ENCODE measurements around the gene CTNNA2.
"Not testable (repeated sequence)": the region's sequence is repeated elsewhere in the genome, so short reads cannot be mapped to it uniquely, and the experiment has no call there.

CTNNA2 gene

GRCh38 chr2:80167284-80167808 lies 654.5 kb downstream of the CTNNA2 start:
- DNase-seq = no peak

GRCh38 chr2:80168037-80168436 lies 655.2 kb downstream of the CTNNA2 start:
- DNase-seq = no peak

- no peak for DNase-seq
These were observed 656.0 kb downstream of the CTNNA2 start for GRCh38 chr2:80168801-80169200.

- DNase-seq = no peak
These were observed 657.2 kb downstream of the CTNNA2 start for GRCh38 chr2:80169811-80170594.

GRCh38 chr2:80185091-80185490 lies 672.2 kb downstream of the CTNNA2 start:
- no peak for DNase-seq

GRCh38 chr2:80186262-80186661 lies 673.4 kb downstream of the CTNNA2 start:
- no peak for DNase-seq

GRCh38 chr2:80187156-80187555 lies 674.3 kb downstream of the CTNNA2 start:
- no peak for DNase-seq

- no peak for DNase-seq
These were observed 677.3 kb downstream of the CTNNA2 start for GRCh38 chr2:80190166-80190565.

GRCh38 chr2:80193566-80193965 lies 680.7 kb downstream of the CTNNA2 start:
- DNase-seq = no peak

- DNase-seq = no peak
These were observed 682.2 kb downstream of the CTNNA2 start for GRCh38 chr2:80195034-80195433.

- DNase-seq = no peak
These were observed 685.2 kb downstream of the CTNNA2 start for GRCh38 chr2:80198042-80198441.

- DNase-seq = no peak
These were observed 686.7 kb downstream of the CTNNA2 start for GRCh38 chr2:80199504-80199903.

GRCh38 chr2:80203929-80204328 lies 691.1 kb downstream of the CTNNA2 start:
- not testable (repeated sequence) for DNase-seq

GRCh38 chr2:80205498-80205897 lies 692.6 kb downstream of the CTNNA2 start:
- DNase-seq = no peak

- no peak for DNase-seq
These were observed 696.6 kb downstream of the CTNNA2 start for GRCh38 chr2:80209458-80209857.

- no peak for DNase-seq
These were observed 704.6 kb downstream of the CTNNA2 start for GRCh38 chr2:80217446-80217845.

GRCh38 chr2:80222644-80223043 lies 709.8 kb downstream of the CTNNA2 start:
- no peak for DNase-seq

- DNase-seq = no peak
These were observed 718.6 kb downstream of the CTNNA2 start for GRCh38 chr2:80231421-80231820.

GRCh38 chr2:80233333-80233732 lies 720.5 kb downstream of the CTNNA2 start:
- DNase-seq = no peak

GRCh38 chr2:80238692-80239469 lies 726.0 kb downstream of the CTNNA2 start:
- DNase-seq = no peak

- DNase-seq = no peak
These were observed 729.6 kb downstream of the CTNNA2 start for GRCh38 chr2:80242355-80242910.

- no peak for DNase-seq
These were observed 732.2 kb downstream of the CTNNA2 start for GRCh38 chr2:80244905-80245584.

GRCh38 chr2:80246534-80246933 lies 733.7 kb downstream of the CTNNA2 start:
- no peak for DNase-seq
